GM18873 (cell line): ENCODE results near the gene INPP5A.

Source experiments
- ATAC-seq: cut with Tn5 transposase; IDR thresholded peaks from one replicate; pipeline ENCODE4 v1.9.1; 2021; ENCODE audit warnings: mild to moderate bottlenecking, moderate library complexity, moderate number of reproducible peaks; ENCODE audit not compliant: unreplicated experiment, low FRiP score

The INPP5A gene

GRCh38 chr10:132745971-132746370 is 208.4 kb downstream of the INPP5A start:
- ATAC-seq = no peak

GRCh38 chr10:132746386-132746785 is 208.8 kb downstream of the INPP5A start:
- no peak for ATAC-seq

DNA sequence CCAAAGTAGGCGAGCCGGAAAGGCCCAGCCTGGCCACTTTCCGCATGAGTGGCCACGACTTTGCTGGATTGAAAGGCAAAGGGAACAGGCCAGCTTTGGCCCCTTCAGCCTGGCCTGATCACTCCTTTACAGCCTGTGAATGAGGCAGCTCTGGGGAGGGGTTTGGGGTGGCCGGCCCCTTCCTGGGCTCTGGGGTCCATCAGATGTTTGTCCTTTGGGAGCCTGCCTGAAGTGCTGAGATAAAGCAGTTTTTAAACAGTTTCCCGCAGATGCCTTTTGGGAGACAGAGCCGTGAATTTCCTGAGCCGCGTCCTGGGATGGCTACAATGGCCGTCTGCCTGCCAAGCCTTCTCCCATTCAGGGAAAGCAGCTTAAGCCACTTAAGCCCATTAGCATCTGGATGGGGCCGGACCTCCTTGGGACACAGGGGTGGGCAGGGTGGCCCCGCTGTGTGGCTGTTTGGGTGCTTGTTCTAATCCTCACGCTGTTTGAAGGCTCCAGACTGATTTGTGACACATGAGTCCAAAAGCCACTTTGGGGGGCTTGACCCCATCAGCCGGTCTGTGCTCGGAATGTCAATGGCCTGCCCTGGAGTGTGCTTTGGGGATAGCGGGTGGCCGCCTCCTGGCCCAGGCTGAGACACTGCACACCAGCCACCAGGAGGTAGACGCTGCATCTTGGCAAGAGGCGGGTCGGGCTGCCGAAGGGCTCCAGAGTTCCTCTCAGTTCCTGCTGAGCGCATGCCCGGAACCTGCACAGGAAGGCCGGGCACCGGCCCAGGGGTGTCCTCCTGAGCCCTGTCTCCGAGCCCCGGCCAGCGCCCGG is 209.4 kb downstream of the INPP5A start:
- ATAC-seq = no peak

GRCh38 chr10:132748135-132748534 is 210.5 kb downstream of the INPP5A start:
- no peak for ATAC-seq

DNA sequence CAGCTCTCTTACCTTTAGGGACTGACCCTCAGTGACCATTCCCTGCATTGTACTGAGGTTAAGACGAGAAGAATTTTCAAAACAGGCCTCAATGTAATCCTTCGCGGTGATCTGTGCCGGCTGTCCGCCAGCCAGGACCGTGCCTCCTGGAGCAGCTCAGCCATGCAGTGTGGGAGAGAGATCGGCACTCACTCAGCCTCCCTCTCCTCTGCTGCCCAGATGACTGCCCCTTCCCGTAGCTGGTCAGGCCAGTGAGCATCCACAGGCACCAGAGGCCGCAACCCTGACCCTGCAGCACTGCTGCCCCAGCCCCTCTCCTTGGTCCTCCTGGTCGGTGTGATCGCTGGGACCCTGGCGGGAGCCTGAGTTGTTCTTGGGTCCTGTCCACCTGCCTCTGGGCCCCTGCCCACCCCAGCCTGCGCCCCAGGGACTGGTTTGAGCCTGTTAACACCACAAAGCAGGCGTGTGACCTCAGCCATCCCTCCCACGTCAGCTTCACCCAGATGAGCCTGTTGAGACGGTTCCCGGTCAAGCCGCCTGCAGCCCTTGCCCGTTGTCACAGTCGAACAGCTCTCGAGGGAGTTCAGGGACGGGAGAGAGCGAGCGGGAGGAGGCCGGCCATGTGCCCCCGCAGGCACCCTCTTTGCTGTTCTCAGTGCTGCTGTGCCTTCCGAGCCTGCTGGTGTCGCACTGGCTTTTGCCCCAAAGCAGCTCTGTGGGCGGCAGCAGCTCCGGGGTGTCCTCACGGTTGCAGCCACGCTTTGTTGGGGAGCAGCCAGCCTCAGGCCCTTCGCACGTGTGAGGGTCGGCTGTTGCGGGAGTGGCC is 211.2 kb downstream of the INPP5A start:
- ATAC-seq = no peak

DNA sequence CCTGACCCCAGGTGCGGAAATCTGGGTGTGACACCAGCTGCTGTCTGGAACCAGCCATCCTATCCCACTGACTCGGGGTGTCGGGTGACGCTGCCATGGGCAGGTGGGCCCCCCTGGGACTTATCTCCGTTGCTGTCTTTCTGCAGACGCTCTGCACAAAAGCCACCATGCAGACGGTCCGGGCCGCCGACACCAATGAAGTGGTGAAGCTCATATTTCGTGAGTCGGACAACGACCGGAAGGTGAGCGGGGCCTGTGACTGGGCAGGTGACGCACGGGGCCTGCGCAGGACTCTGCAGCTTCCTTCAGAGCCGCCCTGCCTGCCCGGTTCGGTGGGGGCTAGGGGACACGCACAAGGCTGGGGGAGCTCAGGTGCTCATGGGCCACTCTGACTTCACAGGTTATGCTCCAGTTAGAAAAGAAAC is 211.8 kb downstream of the INPP5A start:
- ATAC-seq = no peak

- ATAC-seq = no peak
Observed at GRCh38 chr10:132750936-132751335, 213.3 kb downstream of the INPP5A start.

DNA sequence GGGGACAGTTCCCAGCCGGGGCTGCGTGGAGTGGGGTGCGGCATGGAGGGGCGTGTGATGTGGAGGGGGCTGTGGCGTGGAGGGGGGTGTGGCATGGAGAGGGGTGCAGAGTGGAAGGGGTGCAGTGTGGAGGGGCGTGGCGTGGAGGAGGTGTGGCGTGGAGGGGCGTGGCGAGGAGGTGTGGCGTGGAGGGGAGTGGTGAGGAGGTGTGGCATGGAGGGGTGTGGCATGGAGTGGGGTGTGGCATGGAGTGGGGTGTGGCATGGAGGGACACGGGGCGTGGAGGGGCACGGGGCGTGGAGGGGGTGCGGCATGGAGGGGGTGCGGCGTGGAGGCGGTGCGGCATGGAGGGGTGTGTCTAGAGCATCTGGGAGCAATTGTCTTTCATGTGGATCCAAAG is 214.8 kb downstream of the INPP5A start:
- no peak for ATAC-seq

DNA sequence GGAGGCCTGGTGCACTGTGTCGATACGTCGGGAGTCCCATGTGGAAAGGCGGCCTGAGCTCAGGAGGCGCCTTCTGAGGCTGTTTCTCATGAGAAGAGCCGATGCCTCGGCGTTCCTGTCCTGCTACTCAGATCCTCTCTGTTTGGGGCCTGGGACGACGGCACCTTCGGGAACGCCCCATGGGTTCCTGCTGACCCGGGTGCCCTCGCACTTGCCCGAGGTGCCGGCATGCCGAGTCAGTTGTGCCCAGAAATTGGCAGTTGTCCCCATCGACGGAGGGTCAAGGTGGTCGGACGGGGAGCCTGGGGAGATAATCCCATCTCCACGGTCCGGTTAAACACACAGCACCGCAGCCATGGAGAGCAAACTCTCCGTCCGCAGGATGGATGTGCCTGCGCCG is 215.4 kb downstream of the INPP5A start:
- no peak for ATAC-seq

- ATAC-seq = no peak
Observed at GRCh38 chr10:132753596-132753995, 216.0 kb downstream of the INPP5A start.

- no peak for ATAC-seq
Observed at GRCh38 chr10:132754071-132754470, 216.5 kb downstream of the INPP5A start.

GRCh38 chr10:132755166-132755711 is 217.7 kb downstream of the INPP5A start:
- ATAC-seq = no peak

DNA sequence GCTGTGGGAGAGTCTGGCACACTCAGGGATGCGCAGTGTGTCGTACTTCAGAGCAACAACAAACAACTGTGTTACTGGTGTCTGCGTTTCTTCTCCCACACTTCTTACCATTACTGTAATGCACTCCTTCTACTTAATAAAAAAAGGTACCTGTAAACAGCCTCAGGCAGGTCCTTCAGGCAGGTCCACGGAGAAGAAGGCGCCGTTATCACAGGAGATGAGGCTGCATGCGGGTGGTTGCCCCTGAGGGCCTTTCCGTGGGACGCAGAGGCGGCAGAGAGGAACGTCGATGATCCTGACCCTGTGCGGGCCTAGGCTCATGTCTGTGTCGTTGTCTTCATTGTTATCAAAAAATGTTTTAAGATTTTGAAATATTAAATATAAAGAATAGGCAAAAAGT is 219.0 kb downstream of the INPP5A start:
- ATAC-seq = no peak

DNA sequence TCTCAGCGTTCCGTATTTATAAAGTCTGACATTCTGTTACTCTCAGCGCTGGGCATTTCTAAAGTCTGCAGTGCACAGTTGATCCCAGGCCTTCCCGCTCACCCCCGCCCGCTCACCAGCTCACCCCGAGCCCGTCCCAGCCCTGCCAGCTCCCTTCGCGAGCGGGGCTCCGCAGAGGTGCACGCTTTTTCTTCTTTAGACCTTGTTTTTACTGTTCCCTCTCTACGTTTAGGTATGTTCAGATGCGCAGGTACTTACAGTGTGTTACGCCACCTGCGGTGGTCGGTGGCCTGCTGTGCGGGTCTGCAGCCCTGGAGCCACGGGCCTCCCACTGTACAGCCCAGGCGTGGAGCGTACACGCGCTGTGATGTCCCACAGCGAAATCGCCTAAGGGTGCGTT is 219.6 kb downstream of the INPP5A start:
- ATAC-seq = no peak

- ATAC-seq = no peak
Observed at GRCh38 chr10:132758865-132759264, 221.3 kb downstream of the INPP5A start.

DNA sequence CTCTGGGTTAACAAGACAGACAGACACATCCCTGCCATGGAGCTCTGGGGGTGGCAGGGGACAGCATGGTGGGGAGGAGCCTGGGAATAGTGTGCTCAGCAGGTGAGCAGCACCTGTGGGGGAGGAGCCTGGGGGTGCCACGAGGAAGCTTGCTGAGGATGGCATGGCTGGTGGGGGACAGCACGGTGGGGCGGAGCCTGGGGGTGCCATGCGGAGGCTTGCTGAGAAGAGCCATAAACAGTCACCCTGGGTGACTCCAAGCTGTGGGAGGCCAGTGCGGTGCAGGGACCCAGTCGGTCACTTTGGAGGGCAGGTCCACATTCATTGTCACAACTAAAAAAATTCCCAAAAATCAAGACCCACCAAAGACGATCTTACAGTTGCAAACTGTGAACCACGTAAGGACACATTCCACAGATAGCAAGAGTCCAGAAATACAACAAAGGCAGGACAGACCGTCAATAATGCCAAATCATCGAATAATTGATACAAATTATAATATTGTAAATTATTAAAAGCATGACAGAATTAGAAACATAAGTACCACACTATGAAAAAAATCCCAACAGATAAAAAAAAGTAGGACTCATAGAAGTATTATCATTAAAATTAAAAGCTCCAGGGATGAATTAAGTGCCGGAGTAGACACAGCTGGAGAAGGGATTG is 223.9 kb downstream of the INPP5A start:
- no peak for ATAC-seq

- ATAC-seq = no peak
Observed at GRCh38 chr10:132762267-132762666, 224.7 kb downstream of the INPP5A start.

- ATAC-seq = no peak
Observed at GRCh38 chr10:132763545-132763944, 226.0 kb downstream of the INPP5A start.

DNA sequence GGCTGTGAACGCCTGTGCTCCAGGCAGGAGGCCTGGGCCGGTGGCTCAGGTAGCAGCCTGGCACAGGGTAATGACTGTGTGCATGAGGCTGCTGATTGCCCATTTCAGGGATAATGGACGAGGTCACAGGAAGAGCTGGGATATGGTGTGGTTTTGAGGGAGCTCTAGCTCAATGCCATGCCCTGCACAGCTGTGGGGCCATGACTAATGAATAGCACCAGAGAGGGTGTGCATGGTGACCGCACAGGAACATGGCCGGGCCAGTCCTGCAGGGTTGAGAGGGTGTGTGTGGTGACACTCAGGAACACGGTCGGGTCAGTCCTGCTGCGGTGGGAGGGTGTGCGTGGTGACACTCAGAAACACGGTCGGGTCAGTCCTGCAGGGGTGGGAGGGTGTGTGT is 226.5 kb downstream of the INPP5A start:
- no peak for ATAC-seq

GRCh38 chr10:132765435-132765834 is 227.8 kb downstream of the INPP5A start:
- no peak for ATAC-seq

DNA sequence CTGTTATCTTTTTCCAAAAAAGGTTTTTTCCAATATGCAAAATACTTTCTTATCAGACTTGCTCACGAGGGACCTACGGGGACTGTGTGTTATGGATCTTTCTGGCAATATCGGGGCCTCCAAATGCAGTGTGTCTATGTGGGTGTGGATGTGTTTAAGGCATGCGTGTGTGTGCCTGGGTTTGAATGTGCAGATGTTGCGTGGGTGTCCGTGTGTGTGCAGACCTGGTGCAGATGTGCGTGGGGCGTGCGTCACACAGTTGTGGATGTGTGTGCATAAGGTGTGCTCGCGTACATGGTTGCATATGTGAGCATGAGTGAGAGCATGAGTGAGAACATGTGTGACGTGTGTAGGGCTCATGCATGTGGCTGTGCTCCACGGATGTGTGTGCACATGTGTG is 228.7 kb downstream of the INPP5A start:
- no peak for ATAC-seq
